Fibroblast of lung (primary cell): ENCODE results near the gene QRICH2.
"Not testable (repeated sequence)": the region's sequence is repeated elsewhere in the genome, so short reads cannot be mapped to it uniquely, and the experiment has no call there.

Source experiments
- EZH2 ChIP-seq: IDR thresholded peaks from 2 replicates; pipeline ENCODE4 v1.5.1; 2012; ENCODE audit warnings: low read length, control low read depth, mild to moderate bottlenecking; ENCODE audit errors: missing control alignments
- TF ChIP-seq, protein P1 (sequence below), 2 donors: IDR thresholded peaks in 1 of 2; conservative IDR thresholded peaks in 1 of 2; 1 replicate in 1 of 2; 2 replicates in 1 of 2; pipeline ENCODE4 v1.5.1; 2011 to 2012; ENCODE audit warnings: low read length in 2 of 2, control low read depth in 1 of 2, inconsistent platforms in 1 of 2, low read depth in 1 of 2, mild to moderate bottlenecking in 1 of 2

DNA sequence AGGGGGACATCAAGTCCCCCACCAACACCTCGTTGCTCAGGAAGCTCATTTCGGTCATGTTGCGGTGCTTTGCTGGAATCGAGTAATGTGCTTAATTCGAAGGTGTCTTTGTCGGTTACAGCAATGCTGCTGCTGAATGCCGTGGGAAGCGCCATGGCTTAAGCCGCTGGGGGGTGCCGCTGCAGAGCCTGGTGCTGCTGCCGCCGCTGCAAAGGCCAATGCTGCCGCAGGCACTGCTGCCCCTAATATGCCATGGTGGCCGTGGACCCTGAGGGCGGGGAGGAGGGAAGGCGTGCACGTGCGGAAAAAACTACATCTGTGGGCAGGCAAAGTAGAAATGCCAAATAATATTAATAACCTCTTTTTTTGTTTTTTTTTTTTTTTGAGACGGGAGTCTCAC, 81.3 kb downstream of the QRICH2 start:
- TF ChIP-seq, protein P1, sequence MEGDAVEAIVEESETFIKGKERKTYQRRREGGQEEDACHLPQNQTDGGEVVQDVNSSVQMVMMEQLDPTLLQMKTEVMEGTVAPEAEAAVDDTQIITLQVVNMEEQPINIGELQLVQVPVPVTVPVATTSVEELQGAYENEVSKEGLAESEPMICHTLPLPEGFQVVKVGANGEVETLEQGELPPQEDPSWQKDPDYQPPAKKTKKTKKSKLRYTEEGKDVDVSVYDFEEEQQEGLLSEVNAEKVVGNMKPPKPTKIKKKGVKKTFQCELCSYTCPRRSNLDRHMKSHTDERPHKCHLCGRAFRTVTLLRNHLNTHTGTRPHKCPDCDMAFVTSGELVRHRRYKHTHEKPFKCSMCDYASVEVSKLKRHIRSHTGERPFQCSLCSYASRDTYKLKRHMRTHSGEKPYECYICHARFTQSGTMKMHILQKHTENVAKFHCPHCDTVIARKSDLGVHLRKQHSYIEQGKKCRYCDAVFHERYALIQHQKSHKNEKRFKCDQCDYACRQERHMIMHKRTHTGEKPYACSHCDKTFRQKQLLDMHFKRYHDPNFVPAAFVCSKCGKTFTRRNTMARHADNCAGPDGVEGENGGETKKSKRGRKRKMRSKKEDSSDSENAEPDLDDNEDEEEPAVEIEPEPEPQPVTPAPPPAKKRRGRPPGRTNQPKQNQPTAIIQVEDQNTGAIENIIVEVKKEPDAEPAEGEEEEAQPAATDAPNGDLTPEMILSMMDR (conservative IDR thresholded peaks at IDR 0.05 in 1 of 2, IDR thresholded peaks at IDR 0.05 in 1 of 2; ENCODE audit: low read depth in 1 of 2, low read length in 2 of 2) = not testable (repeated sequence)
- not testable (repeated sequence) for TF ChIP-seq EZH2
